Lung (tissue), 12 donors: ENCODE data around the gene GNAI1. TPM values are rescaled to one million over a fixed set of nuclear protein-coding genes. Genes with fewer than 3 reads are reported as not detected.

Experiments used
- ATAC-seq: fragments of 200-7000 bp; cut with Tn5 transposase; one replicate; pipeline ENCODE4 v1.9.1; 2020; ENCODE audit warnings: moderate number of reproducible peaks; ENCODE audit not compliant: insufficient read depth, low FRiP score
- DNase-seq, 3 donors: peaks; one replicate each; pipeline ENCODE4 v3.0.0-alpha.2; 2013 to 2017
- H3K27ac ChIP-seq, 2 donors: one replicate each; pipeline ENCODE4 v1.5.1; 2013; ENCODE audit warnings: mild to moderate bottlenecking in 2 of 2, moderate library complexity in 2 of 2, control low read depth in 1 of 2, inconsistent platforms in 1 of 2, low read depth in 1 of 2, low read length in 1 of 2
- H3K27me3 ChIP-seq, 3 donors: one replicate each; pipeline ENCODE4 v1.5.1; 2013; ENCODE audit warnings: low read length in 2 of 3; ENCODE audit not compliant: control insufficient read depth in 3 of 3, insufficient read depth in 3 of 3
- H3K36me3 ChIP-seq, 4 donors: one replicate each; pipeline ENCODE4 v1.5.1; 2013; ENCODE audit warnings: low read length in 4 of 4, mild to moderate bottlenecking in 1 of 4, moderate library complexity in 1 of 4; ENCODE audit not compliant: control insufficient read depth in 4 of 4, insufficient read depth in 4 of 4
- H3K4me1 ChIP-seq, 5 donors: one replicate each; pipeline ENCODE4 v1.5.1; 2013; ENCODE audit warnings: low read length in 5 of 5, mild to moderate bottlenecking in 2 of 5, moderate library complexity in 1 of 5; ENCODE audit not compliant: control insufficient read depth in 5 of 5, insufficient read depth in 5 of 5
- H3K4me3 ChIP-seq: one replicate; pipeline ENCODE4 v1.5.1; 2013; ENCODE audit warnings: mild to moderate bottlenecking, control low read depth, moderate library complexity
- H3K9ac ChIP-seq, 2 donors: one replicate each; pipeline ENCODE4 v1.5.1; 2013; ENCODE audit warnings: low read length in 2 of 2, control low read depth in 1 of 2; ENCODE audit not compliant: insufficient read depth in 1 of 2
- H3K9me3 ChIP-seq, 4 donors: one replicate each; pipeline ENCODE4 v1.5.1; 2013; ENCODE audit warnings: low read length in 3 of 4, mild to moderate bottlenecking in 1 of 4, moderate library complexity in 1 of 4; ENCODE audit not compliant: control insufficient read depth in 4 of 4, insufficient read depth in 3 of 4
- CTCF ChIP-seq: IDR thresholded peaks from 2 replicates; pipeline ENCODE4 v1.5.1; 2012; ENCODE audit warnings: mild to moderate bottlenecking; ENCODE audit errors: control extremely low read depth, extremely low read depth
- WGBS, 2 donors: extraction: QIAGEN DNeasy Blood & Tissue Kit; methylation state at CpG; one replicate each; pipeline ENCODE4 v1.1.7; 2013; 5-methylcytosine and 5-hydroxymethylcytosine counted together
- polyA plus RNA-seq, 2 donors: library from polyadenylated mRNA; stranded (reverse); fragments of 200-250 nt; gene quantifications; one replicate each; pipeline ENCODE4 v1.2.1, GENCODE V29; 2013
- total RNA-seq, 2 donors: library from RNA; depleted of rRNA in 1 of 2; stranded (reverse); fragments of >200 nt in 1 of 2; gene quantifications; one replicate each; pipeline ENCODE4 v1.2.1, GENCODE V29; 2014 to 2021
- donor health status: control.
- donor health status: control.
- donor health status: Bipolar disorder and iron deficiency.
- donor health status: healthy.
- donor health status: DM: yes; HTN: yes; CAD: no.

Gene GNAI1
- total and polyA plus RNA-seq, 4 donors: 10.4 to 155 (median 20.2) TPM

- ATAC-seq (no peak), DNase-seq (no peak)
- Histone ChIP-seq H3K4me3 (no peak overlapping the region), H3K4me1 (peaks cover 0 to 7% (median 0%) of the 10 kb centered on the region in 5 donors), H3K9me3 (no peaks in the 10 kb centered on the region), H3K27ac (no peak overlapping the region), H3K36me3 (no peaks in the 10 kb centered on the region), H3K9ac (no peak overlapping the region), H3K27me3 (no peaks in the 10 kb centered on the region)
- 54 to 57% methylated on average over 4 of the region's 4 CpGs for WGBS, 2 donors
- no peak for TF ChIP-seq CTCF
These were observed 9.9 kb upstream of the GNAI1 start for GRCh38 chr7:80124526-80125264.

GRCh38 chr7:80127412-80128160 is 7.0 kb upstream of the GNAI1 start:
- H3K9me3 ChIP-seq: no peaks in the 10 kb centered on the region
- no peak for TF ChIP-seq CTCF
- peaks cover 0 to 7% (median 0%) of the 10 kb centered on the region in 5 donors for H3K4me1 ChIP-seq
- no peak overlapping the region for H3K4me3 ChIP-seq
- H3K27me3 ChIP-seq: no peaks in the 10 kb centered on the region
- DNase-seq (peak in 2 of 3 donors; percentile 61 to 74), ATAC-seq (no peak)
- 87 to 96% methylated on average over 1 of the region's 1 CpG for WGBS, 2 donors
- no peak overlapping the region for H3K9ac ChIP-seq
- no peaks in the 10 kb centered on the region for H3K36me3 ChIP-seq
- H3K27ac ChIP-seq: no peak overlapping the region

GRCh38 chr7:80128918-80129317 is 5.7 kb upstream of the GNAI1 start:
- Histone ChIP-seq H3K4me1 (peaks cover 0 to 7% (median 0%) of the 10 kb centered on the region in 5 donors), H3K9me3 (no peaks in the 10 kb centered on the region), H3K36me3 (no peaks in the 10 kb centered on the region), H3K27me3 (no peaks in the 10 kb centered on the region), H3K4me3 (no peak overlapping the region), H3K27ac (no peak overlapping the region), H3K9ac (no peak overlapping the region)
- WGBS, 2 donors: 68 to 78% methylated on average over 3 of the region's 3 CpGs
- TF ChIP-seq CTCF: no peak
- DNase-seq (no peak), ATAC-seq (no peak)
